Subcutaneous abdominal adipose tissue (tissue), 5 donors: ENCODE measurements around the gene MMP7.

Source experiments
- H3K27ac ChIP-seq: one replicate; pipeline ENCODE4 v1.7.0; 2013; ENCODE audit warnings: low read depth, mild to moderate bottlenecking, inconsistent platforms, low read length, moderate library complexity
- H3K27me3 ChIP-seq, 5 donors: one replicate each; pipeline ENCODE4 v1.7.0; 2013; ENCODE audit warnings: low read length in 5 of 5, inconsistent platforms in 1 of 5; ENCODE audit not compliant: control insufficient read depth in 5 of 5, insufficient read depth in 4 of 5
- H3K36me3 ChIP-seq, 5 donors: one replicate each; pipeline ENCODE4 v1.7.0; 2013; ENCODE audit warnings: low read length in 5 of 5; ENCODE audit not compliant: control insufficient read depth in 5 of 5, insufficient read depth in 5 of 5
- H3K4me1 ChIP-seq, 5 donors: one replicate each; pipeline ENCODE4 v1.7.0; 2013; ENCODE audit warnings: low read length in 5 of 5, mild to moderate bottlenecking in 3 of 5, moderate library complexity in 1 of 5; ENCODE audit not compliant: control insufficient read depth in 5 of 5, insufficient read depth in 5 of 5
- H3K4me3 ChIP-seq, 5 donors: one replicate each; pipeline ENCODE4 v1.7.0; 2013; ENCODE audit warnings: low read length in 5 of 5, low read depth in 1 of 5
- H3K9ac ChIP-seq, 5 donors: one replicate each; pipeline ENCODE4 v1.7.0; 2013; ENCODE audit warnings: low read length in 5 of 5, mild to moderate bottlenecking in 4 of 5, moderate library complexity in 3 of 5
- H3K9me3 ChIP-seq, 5 donors: one replicate each; pipeline ENCODE4 v1.7.0; 2013; ENCODE audit warnings: low read length in 5 of 5; ENCODE audit not compliant: control insufficient read depth in 5 of 5
- donor health status: healthy.
- donor health status: healthy.
- donor health status: healthy.
- donor health status: healthy.
- donor health status: healthy.

The MMP7 gene

DNA sequence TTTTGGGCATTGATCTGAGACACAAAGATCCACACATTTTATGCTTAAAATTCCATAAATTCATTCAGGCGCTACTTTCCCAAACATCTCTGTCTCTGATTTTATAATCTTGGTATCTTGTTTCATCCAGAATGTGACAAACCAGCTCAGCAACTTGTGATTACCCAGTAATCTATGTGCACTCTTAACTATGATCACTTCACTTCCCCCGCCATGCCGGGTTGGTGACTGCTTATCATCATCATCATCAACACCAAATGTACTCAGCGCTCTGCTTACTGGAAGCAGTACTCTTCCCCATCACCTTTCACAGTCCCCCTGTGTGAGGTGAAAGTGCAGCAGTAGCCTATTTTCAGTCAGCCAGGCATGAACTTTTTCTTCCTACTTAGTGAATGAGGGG, 15.2 kb upstream of the MMP7 start:
- Histone ChIP-seq H3K4me1 (peaks cover 0 to 1% (median under 1%) of the 10 kb centered on the region in 5 donors), H3K36me3 (no peaks in the 10 kb centered on the region), H3K27ac (no peak overlapping the region), H3K27me3 (no peaks in the 10 kb centered on the region), H3K9ac (no peak overlapping the region), H3K4me3 (no peak overlapping the region), H3K9me3 (no peaks in the 10 kb centered on the region)

GRCh38 chr11:102544594-102544993, 14.0 kb upstream of the MMP7 start:
- Histone ChIP-seq H3K4me1 (no peaks in the 10 kb centered on the region), H3K36me3 (no peaks in the 10 kb centered on the region), H3K27ac (no peak overlapping the region), H3K4me3 (no peak overlapping the region), H3K9ac (no peak overlapping the region), H3K9me3 (no peaks in the 10 kb centered on the region), H3K27me3 (no peaks in the 10 kb centered on the region)

DNA sequence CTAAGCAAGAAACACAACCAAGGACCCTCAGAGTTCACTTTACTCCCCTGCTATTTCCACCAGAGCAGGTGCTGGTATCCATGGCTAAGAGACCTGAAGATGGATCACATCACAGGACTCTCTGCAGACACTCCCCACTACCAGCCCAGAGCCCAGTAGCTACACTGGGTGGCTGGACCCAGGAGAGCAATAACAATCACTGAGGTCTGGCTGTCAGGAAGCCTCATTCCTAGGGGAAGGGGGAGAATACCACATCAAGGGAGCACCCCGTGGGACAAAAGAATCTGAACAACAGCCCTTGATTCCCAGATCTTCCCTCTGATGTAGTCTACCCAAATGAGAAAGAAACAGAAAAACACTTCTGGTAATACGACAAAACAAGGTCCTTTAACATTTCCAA, 9.0 kb upstream of the MMP7 start:
- Histone ChIP-seq H3K4me1 (peaks cover 0 to 8% (median 0%) of the 10 kb centered on the region in 5 donors), H3K36me3 (no peaks in the 10 kb centered on the region), H3K27ac (no peak overlapping the region), H3K27me3 (no peaks in the 10 kb centered on the region), H3K9me3 (peaks cover 0 to 3% (median 0%) of the 10 kb centered on the region in 5 donors), H3K4me3 (no peak overlapping the region), H3K9ac (no peak overlapping the region)

GRCh38 chr11:102538932-102539331, 8.4 kb upstream of the MMP7 start:
- Histone ChIP-seq H3K27ac (no peak overlapping the region), H3K9ac (no peak overlapping the region), H3K4me1 (peaks cover 0 to 8% (median 0%) of the 10 kb centered on the region in 5 donors), H3K4me3 (no peak overlapping the region), H3K36me3 (no peaks in the 10 kb centered on the region), H3K9me3 (peaks cover 0 to 3% (median 0%) of the 10 kb centered on the region in 5 donors), H3K27me3 (no peaks in the 10 kb centered on the region)

- H3K4me1 ChIP-seq = peaks cover 0 to 8% (median 0%) of the 10 kb centered on the region in 5 donors
- H3K9me3 ChIP-seq = peaks cover 0 to 3% (median 0%) of the 10 kb centered on the region in 5 donors
- no peak overlapping the region for H3K9ac ChIP-seq
- H3K36me3 ChIP-seq = no peaks in the 10 kb centered on the region
- H3K27me3 ChIP-seq = no peaks in the 10 kb centered on the region
- no peak overlapping the region for H3K27ac ChIP-seq
- no peak overlapping the region for H3K4me3 ChIP-seq
These were observed 3.8 kb upstream of the MMP7 start for GRCh38 chr11:102534261-102534872.

GRCh38 chr11:102528618-102529017, 1.9 kb downstream of the MMP7 start:
- H3K36me3 ChIP-seq = no peaks in the 10 kb centered on the region
- no peak overlapping the region for H3K4me3 ChIP-seq
- peaks cover 0 to 4% (median 0%) of the 10 kb centered on the region in 5 donors for H3K27me3 ChIP-seq
- H3K4me1 ChIP-seq = no peaks in the 10 kb centered on the region
- no peak overlapping the region for H3K9ac ChIP-seq
- no peaks in the 10 kb centered on the region for H3K9me3 ChIP-seq
- no peak overlapping the region for H3K27ac ChIP-seq

GRCh38 chr11:102527684-102528083, 2.9 kb downstream of the MMP7 start:
- Histone ChIP-seq H3K27me3 (peaks cover 0 to 4% (median 0%) of the 10 kb centered on the region in 5 donors), H3K4me1 (no peaks in the 10 kb centered on the region), H3K36me3 (no peaks in the 10 kb centered on the region), H3K9me3 (no peaks in the 10 kb centered on the region), H3K4me3 (no peak overlapping the region), H3K9ac (no peak overlapping the region), H3K27ac (no peak overlapping the region)

- Histone ChIP-seq H3K9me3 (no peaks in the 10 kb centered on the region), H3K4me1 (no peaks in the 10 kb centered on the region), H3K9ac (no peak overlapping the region), H3K4me3 (no peak overlapping the region), H3K27me3 (peaks cover 0 to 4% (median 0%) of the 10 kb centered on the region in 5 donors), H3K27ac (no peak overlapping the region), H3K36me3 (no peaks in the 10 kb centered on the region)
These were observed 3.5 kb downstream of the MMP7 start for GRCh38 chr11:102527041-102527440.

GRCh38 chr11:102523887-102524286, 6.7 kb downstream of the MMP7 start:
- Histone ChIP-seq H3K9ac (no peak overlapping the region), H3K27me3 (peaks cover 0 to 4% (median 0%) of the 10 kb centered on the region in 5 donors), H3K4me1 (no peaks in the 10 kb centered on the region), H3K36me3 (no peaks in the 10 kb centered on the region), H3K4me3 (no peak overlapping the region), H3K27ac (no peak overlapping the region), H3K9me3 (no peaks in the 10 kb centered on the region)

DNA sequence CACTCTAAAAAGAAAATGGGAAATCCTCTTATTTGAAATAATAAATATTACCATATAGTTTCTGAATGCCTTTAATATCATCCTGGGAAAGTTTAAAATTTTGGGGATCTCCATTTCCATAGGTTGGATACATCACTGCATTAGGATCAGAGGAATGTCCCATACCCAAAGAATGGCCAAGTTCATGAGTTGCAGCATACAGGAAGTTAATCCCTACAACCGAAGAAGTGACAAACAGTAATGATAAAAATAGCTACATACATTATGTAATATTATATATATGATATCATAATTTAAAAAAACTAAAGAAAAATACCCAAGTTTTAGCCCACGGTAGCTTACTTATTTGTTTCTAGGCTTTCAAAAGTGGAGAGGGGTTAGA, 7.4 kb downstream of the MMP7 start:
- no peaks in the 10 kb centered on the region for H3K36me3 ChIP-seq
- H3K4me1 ChIP-seq = no peaks in the 10 kb centered on the region
- H3K27ac ChIP-seq = no peak overlapping the region
- no peak overlapping the region for H3K9ac ChIP-seq
- no peak overlapping the region for H3K4me3 ChIP-seq
- H3K27me3 ChIP-seq = peaks cover 0 to 4% (median 0%) of the 10 kb centered on the region in 5 donors
- H3K9me3 ChIP-seq = no peaks in the 10 kb centered on the region
